ENCODE measurements around the gene L3MBTL4.
"Not testable (repeated sequence)": the region's sequence is repeated elsewhere in the genome, so short reads cannot be mapped to it uniquely, and the experiment has no call there.

L3MBTL4 gene

DNA sequence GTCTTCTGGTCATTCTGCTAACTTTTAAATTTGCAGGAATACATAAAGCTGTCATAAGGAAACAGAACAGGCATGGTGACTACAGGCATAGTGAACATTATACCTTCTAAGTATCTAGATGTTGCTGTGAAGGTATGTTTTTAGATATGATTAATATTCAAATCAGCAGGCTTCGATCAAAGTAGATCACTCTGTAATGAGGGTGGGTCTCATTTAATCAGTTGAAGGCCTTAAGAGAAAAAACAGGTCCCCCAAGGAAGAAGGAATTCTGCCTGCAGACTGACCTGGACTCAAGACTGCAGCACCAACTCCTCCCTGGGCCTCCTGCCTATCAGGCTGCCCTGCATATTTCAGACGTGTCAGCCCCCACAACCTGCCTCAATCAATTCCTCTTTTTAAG, 104.0 kb downstream of the L3MBTL4 start:
- DNase-seq (ENCODE audit: low read depth in 2 of 2) = no peak

GRCh38 chr18:6297875-6298274, 116.8 kb downstream of the L3MBTL4 start:
- no peak for DNase-seq (ENCODE audit: low read depth in 2 of 2)

DNA sequence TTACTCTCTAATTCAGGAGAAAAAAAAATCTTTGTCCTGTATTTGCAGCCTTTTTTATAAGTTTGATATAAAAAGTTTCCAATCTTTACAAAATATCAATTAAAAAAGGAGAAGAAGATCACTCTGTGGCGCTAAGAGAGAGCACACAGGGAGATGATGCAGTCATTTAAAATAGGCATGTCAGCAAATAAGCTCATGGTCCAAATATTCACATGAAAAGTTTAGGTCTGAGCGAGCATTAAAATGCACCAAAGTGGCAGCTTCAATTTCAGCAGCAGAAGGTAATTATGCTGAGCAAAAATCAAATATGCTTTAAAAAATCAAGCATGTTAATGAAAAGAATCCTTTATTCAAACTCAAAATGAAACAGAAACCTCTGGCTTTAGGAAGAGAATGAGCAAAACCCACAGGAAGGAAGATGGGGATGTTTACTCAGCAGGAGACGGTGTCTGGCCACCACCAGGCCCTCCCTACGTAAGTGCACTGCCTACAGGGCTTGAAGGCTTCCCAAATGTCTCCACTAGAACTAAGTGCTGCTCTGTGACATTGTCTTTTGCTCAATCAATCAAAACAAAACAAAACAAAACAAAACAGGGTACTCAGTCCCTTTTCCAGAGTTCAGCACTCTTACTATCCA, 120.4 kb downstream of the L3MBTL4 start:
- DNase-seq (ENCODE audit: low read depth in 2 of 2) = no peak

- DNase-seq (ENCODE audit: low read depth in 2 of 2) = no peak
These were observed 124.9 kb downstream of the L3MBTL4 start for GRCh38 chr18:6289843-6290242.

- DNase-seq (ENCODE audit: low read depth in 2 of 2) = no peak
These were observed 128.1 kb downstream of the L3MBTL4 start for GRCh38 chr18:6286585-6286984.

GRCh38 chr18:6284761-6285160, 129.9 kb downstream of the L3MBTL4 start:
- DNase-seq (ENCODE audit: low read depth in 2 of 2) = no peak

DNA sequence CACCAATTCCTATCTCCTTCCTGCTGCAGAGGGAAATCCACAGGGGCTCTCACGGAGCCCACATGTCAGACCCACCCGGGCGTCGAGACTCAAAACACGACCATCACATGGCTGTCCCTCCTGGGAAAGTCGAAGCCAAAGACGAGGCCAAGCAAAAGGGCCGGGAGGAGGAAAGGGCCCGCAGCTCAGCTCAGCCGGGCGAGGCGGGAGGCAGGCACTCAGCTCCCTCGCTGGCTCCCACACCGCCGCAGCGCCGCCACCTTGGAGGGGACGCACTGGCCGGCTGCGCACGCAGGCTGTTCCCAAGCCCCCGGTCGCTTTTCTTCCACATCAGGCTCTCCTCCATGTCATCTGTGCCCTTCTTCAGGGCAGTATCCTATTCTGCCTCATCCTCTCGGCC, 130.4 kb downstream of the L3MBTL4 start:
- DNase-seq (ENCODE audit: low read depth in 2 of 2) = no peak

DNA sequence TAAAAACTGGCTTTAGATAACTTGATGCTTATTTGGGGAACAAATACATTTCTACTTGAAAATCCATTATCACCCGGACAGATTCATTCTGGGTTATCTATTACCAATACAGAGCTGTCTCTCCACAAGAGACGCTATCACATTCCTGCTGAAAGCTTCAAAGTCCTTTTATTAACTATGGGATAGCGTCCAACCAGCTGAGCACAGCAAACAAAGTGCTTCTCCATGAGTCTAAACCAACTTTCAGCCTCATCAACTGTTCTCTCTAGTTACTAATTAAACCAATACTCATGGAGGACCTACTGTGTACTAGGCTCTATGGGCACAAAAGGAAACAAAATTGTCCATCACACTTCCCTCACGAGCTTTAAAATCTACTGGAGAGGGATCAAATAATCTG, 132.8 kb downstream of the L3MBTL4 start:
- no peak for DNase-seq (ENCODE audit: low read depth in 2 of 2)

DNA sequence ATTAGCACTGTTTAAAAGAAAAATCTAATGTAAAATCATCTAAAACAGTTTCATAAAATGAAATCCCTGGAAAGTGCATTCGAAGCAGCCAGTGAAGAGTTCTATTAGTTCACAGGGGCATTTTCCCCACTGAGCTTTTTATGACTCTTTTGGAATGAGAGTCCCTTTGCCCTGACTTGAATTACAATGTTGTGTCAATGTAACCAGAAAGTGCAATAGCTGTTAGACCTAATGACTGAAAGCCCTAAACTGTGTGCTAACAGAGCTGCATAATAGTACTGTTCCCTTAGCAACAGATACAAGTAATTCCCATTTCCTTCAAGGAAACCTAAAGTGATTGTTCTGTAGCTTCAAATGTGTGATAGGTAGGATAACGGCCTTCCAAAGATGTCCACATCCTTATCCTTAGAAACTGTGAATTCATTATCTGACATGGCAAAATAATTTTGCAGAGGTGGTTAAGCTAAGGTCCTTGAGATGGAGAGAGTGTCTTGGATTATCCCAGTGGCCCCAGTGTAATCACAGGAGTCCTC, 134.4 kb downstream of the L3MBTL4 start:
- no peak for DNase-seq (ENCODE audit: low read depth in 2 of 2)

GRCh38 chr18:6279308-6279707, 135.4 kb downstream of the L3MBTL4 start:
- DNase-seq (ENCODE audit: low read depth in 2 of 2) = no peak

GRCh38 chr18:6273423-6273822, 141.3 kb downstream of the L3MBTL4 start:
- DNase-seq (ENCODE audit: low read depth in 2 of 2) = no peak

GRCh38 chr18:6272144-6272543, 142.6 kb downstream of the L3MBTL4 start:
- not testable (repeated sequence) for DNase-seq (ENCODE audit: low read depth in 2 of 2)

GRCh38 chr18:6271585-6271984, 143.1 kb downstream of the L3MBTL4 start:
- DNase-seq (ENCODE audit: low read depth in 2 of 2) = no peak

- DNase-seq (ENCODE audit: low read depth in 2 of 2) = no peak
These were observed 143.9 kb downstream of the L3MBTL4 start for GRCh38 chr18:6270771-6271216.

- DNase-seq (ENCODE audit: low read depth in 2 of 2) = no peak
These were observed 144.9 kb downstream of the L3MBTL4 start for GRCh38 chr18:6269660-6270332.

DNA sequence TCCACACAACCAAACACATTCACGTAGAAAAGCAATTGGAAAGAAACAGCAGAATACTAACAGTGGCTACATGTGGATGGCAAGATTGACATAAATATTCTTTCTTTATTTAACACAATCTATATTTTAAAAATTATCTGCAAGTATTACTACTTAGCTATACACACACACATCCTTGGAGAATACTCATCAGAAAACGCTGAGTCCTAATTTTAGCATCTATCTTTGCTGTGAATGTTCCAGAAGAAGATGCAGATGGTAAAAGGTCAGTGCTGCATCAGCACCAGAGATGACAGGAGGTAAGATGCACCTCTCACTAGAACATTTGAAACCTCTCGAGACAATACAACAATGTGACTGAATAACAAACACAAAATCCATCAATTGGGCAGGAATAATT, 148.5 kb downstream of the L3MBTL4 start:
- no peak for DNase-seq (ENCODE audit: low read depth in 2 of 2)

GRCh38 chr18:6261938-6262337, 152.8 kb downstream of the L3MBTL4 start:
- DNase-seq (ENCODE audit: low read depth in 2 of 2) = no peak

- DNase-seq (ENCODE audit: low read depth in 2 of 2) = not testable (repeated sequence)
These were observed 155.4 kb downstream of the L3MBTL4 start for GRCh38 chr18:6259324-6259723.

DNA sequence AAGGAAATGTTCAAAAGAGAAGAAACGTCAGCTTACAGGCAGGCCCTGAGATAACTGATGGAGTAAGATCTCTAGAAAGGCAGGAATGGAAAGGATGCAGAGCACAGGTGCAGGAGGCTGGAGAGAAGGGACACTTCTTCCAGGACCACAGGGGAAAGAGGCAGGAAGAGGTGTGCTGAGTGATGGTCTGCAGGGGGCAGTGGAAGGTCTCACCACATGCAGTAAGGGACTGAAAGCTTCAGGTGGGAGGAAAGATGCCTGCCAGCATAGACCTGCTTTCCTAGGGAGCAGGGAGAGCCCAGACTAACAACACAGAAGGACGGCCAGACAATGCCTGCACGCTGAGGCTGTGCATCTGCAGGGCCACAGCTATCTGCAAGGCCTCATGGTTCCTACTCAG, 156.8 kb downstream of the L3MBTL4 start:
- no peak for DNase-seq (ENCODE audit: low read depth in 2 of 2)

DNA sequence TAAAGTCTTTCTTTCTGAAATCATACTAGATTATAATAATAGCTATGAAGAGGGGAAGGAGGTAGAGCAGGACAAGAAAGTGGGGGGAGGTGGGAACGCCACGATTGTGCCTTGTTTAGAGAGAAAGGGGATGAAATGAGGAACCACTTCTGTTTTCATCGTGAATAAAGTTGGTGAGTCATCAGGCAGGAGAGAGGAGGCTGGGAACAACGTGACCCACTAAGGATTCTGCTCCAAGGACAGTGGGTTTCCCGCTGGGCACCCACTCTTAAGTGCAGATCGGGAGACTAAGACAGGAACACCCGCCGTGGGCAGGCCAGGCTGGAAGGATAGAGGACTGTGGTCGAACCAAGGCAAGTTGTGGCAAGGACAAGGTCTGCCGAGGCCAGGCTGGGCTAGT, 158.2 kb downstream of the L3MBTL4 start:
- DNase-seq (ENCODE audit: low read depth in 2 of 2) = no peak

DNA sequence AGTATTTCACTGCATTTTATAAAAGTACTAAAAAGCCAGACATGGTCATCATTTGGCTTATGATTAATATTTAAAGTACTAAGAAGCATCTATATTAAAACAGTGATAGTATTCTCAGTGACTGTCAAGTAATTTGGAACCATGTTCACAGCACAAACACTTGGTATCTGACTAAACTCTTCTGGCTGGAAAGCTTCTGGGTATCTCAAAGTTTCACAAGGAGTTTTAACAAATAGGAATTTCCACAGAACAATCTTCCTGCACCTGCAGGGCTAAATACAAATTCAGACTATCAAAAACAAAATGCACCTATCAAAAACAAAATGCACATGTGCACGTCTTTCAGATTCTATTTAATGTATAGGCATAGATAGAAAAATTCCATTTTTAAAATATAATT, 158.8 kb downstream of the L3MBTL4 start:
- no peak for DNase-seq (ENCODE audit: low read depth in 2 of 2)

GRCh38 chr18:6255116-6255705, 159.5 kb downstream of the L3MBTL4 start:
- no peak for DNase-seq (ENCODE audit: low read depth in 2 of 2)

- DNase-seq (ENCODE audit: low read depth in 2 of 2) = no peak
These were observed 160.3 kb downstream of the L3MBTL4 start for GRCh38 chr18:6254456-6254855.

Data from stimulated activated CD8-positive, alpha-beta memory T cell treated with anti-CD3 and anti-CD28 coated beads, Interleukin-2, amount 100 ng/mL, for 48 hours (primary cell).